Measurements from ENCODE around the gene VASH2. TPM values are rescaled to one million over a fixed set of nuclear protein-coding genes. Genes with fewer than 3 reads are reported as not detected.
A peak's percentile ranks its signal among the peaks of the same experiment; 100 is the strongest.

Gene VASH2
- total and polyA plus RNA-seq, 12 donors, result 0.37 to 1.2 (median 0.73) TPM

- H3K9me3 ChIP-seq, result no peaks in the 10 kb centered on the region
- no peaks in the 10 kb centered on the region for H3K27me3 ChIP-seq
- H3K4me1 ChIP-seq, result peaks cover 0 to 6% (median 2%) of the 10 kb centered on the region in 9 donors
- DNase-seq (no peak), ATAC-seq (no peak)
- H3K36me3 ChIP-seq, result peaks cover 0 to 95% (median 23%) of the 10 kb centered on the region in 9 donors
- H3K4me3 ChIP-seq, result no peak overlapping the region
- H3K27ac ChIP-seq, result no peak overlapping the region
- no peak for TF ChIP-seq CTCF (IDR thresholded peaks at IDR 0.05)
- 89 to 97% methylated on average over 2 of the region's 2 CpGs for WGBS, 2 donors
- intact Hi-C loops (cut with DNase I), result no loop called here
These were observed 58.2 kb downstream of the VASH2 start for GRCh38 chr1:213008564-213008963.

GRCh38 chr1:213014642-213015041 is 64.3 kb downstream of the VASH2 start:
- TF ChIP-seq CTCF (IDR thresholded peaks at IDR 0.05), result no peak
- H3K9me3 ChIP-seq, result no peaks in the 10 kb centered on the region
- no peak for DNase-seq
- peak overlapping the region; percentile 84 to 96 (median 94) for H3K27ac ChIP-seq
- 15 to 19% methylated on average over 7 of the region's 7 CpGs for WGBS, 2 donors
- intact Hi-C loops (cut with DNase I), result loop anchor here in 1 of 10 donors (2.0 kb wide), 1 partner anchor 36 kb away; the partner anchor contains the start of gene RPS6KC1
- no peak for ATAC-seq
- peaks cover 0 to 22% (median 17%) of the 10 kb centered on the region in 9 donors for H3K4me1 ChIP-seq
- peak overlapping the region; percentile 72 to 96 (median 88) for H3K4me3 ChIP-seq
- peaks cover 0 to 34% (median 0%) of the 10 kb centered on the region in 9 donors for H3K36me3 ChIP-seq
- H3K27me3 ChIP-seq, result no peaks in the 10 kb centered on the region

- ATAC-seq (peak; percentile 97 to 99 (median 99)), DNase-seq (peak; percentile 96 to 97)
- TF ChIP-seq CTCF (IDR thresholded peaks at IDR 0.05), result no peak
- Histone ChIP-seq H3K27ac (peak within 1 kb of the TSS; percentile 84 to 96 (median 94)), H3K27me3 (no peaks in the 10 kb centered on the region), H3K36me3 (peaks cover 0 to 30% (median 0%) of the 10 kb centered on the region in 9 donors), H3K9me3 (no peaks in the 10 kb centered on the region), H3K4me3 (peak within 1 kb of the TSS; percentile 72 to 96 (median 88)), H3K4me1 (peaks cover 0 to 22% (median 17%) of the 10 kb centered on the region in 9 donors)
- 0 to 1% methylated on average over 62 to 66 of the region's 66 CpGs for WGBS, 2 donors
- intact Hi-C loops (cut with DNase I), result loop anchor here in 1 of 10 donors (2.0 kb wide), 1 partner anchor 35 kb away; the partner anchor contains the start of gene RPS6KC1
These were observed 65.0 kb downstream of the VASH2 start, which contains the start of gene ANGEL2 for GRCh38 chr1:213015099-213016050. ANGEL2 (minus strand) TSS chr1:213015867; CDS start chr1:213015671, 196 bp downstream.

GRCh38 chr1:213017447-213018273 is 67.3 kb downstream of the VASH2 start:
- no peak for TF ChIP-seq CTCF (IDR thresholded peaks at IDR 0.05)
- intact Hi-C loops (cut with DNase I), result no loop called here

More at GRCh38 chr1:213017447-213018273, 67.3 kb downstream of the VASH2 start:
- no peak for DNase-seq
- no peak for ATAC-seq
- Histone ChIP-seq H3K9me3 (no peaks in the 10 kb centered on the region), H3K4me1 (peaks cover 0 to 22% (median 17%) of the 10 kb centered on the region in 9 donors), H3K27ac (no peak overlapping the region), H3K4me3 (no peak overlapping the region), H3K36me3 (peaks cover 0 to 7% (median 0%) of the 10 kb centered on the region in 9 donors), H3K27me3 (peaks cover 0 to 4% (median 2%) of the 10 kb centered on the region in 7 donors)
- WGBS, 2 donors, result 95 to 98% methylated on average over 9 of the region's 9 CpGs

All from heart right ventricle (tissue), 16 donors.